HepG2 (cell line): ENCODE measurements around the gene HID1. TPM values are rescaled to one million over a fixed set of nuclear protein-coding genes. Genes with fewer than 3 reads are reported as not detected.

ENCODE experiments used
- AGO1 ChIP-seq: fragments of 200-400 bp; formaldehyde crosslinking; IDR thresholded peaks from 2 replicates; pipeline ENCODE4 v1.6.1; 2017; ENCODE audit warnings: mild to moderate bottlenecking, low read depth, low read length, moderate library complexity; ENCODE audit not compliant: poor library complexity, severe bottlenecking
- ELF3 ChIP-seq: IDR thresholded peaks from 2 replicates; pipeline ENCODE4 v1.6.1; 2016; ENCODE audit warnings: missing genetic modification reagents, missing compliant biosample characterization
- GPBP1L1 ChIP-seq: sonication (generic); formaldehyde crosslinking; IDR thresholded peaks from 2 replicates; pipeline ENCODE4 v1.5.0; 2020; ENCODE audit warnings: mild to moderate bottlenecking, missing genetic modification reagents
- NAIF1 ChIP-seq: sonication (generic); formaldehyde crosslinking; IDR thresholded peaks from 2 replicates; pipeline ENCODE4 v1.5.0; 2020; ENCODE audit warnings: mild to moderate bottlenecking, missing genetic modification reagents, borderline replicate concordance
- PTBP1 ChIP-seq: fragments of 200-400 bp; formaldehyde crosslinking; IDR thresholded peaks from 2 replicates; pipeline ENCODE4 v1.6.1; 2018; ENCODE audit warnings: low read length, low read depth; ENCODE audit not compliant: poor library complexity, severe bottlenecking
- USF2 ChIP-seq, 2 experiments: sonication (generic) in 1 of 2; formaldehyde crosslinking in 1 of 2; IDR thresholded peaks; 2 replicates each; pipeline versions ENCODE4 v1.5.1 to v1.6.1; 2011 to 2020; ENCODE audit warnings: borderline replicate concordance in 1 of 2, low read depth in 1 of 2, low read length in 1 of 2, mild to moderate bottlenecking in 1 of 2, missing genetic modification reagents in 1 of 2, moderate library complexity in 1 of 2
- ZBTB40 ChIP-seq, 2 experiments: fragments of 450-650 bp in 1 of 2; sonication (generic) in 1 of 2; formaldehyde crosslinking in 1 of 2; IDR thresholded peaks; 2 replicates each; pipeline versions ENCODE4 v1.6.1 to v1.8.0; 2016 to 2022; ENCODE audit warnings: antibody characterized with exemption in 1 of 2, mild to moderate bottlenecking in 1 of 2, missing genetic modification reagents in 1 of 2
- ZNF335 ChIP-seq: sonication (generic); formaldehyde crosslinking; IDR thresholded peaks from 2 replicates; pipeline ENCODE4 v1.4.0; 2020; ENCODE audit warnings: missing genetic modification reagents
- ZNF34 ChIP-seq: sonication (generic); formaldehyde crosslinking; IDR thresholded peaks from 2 replicates; pipeline ENCODE4 v1.4.0; 2020; ENCODE audit warnings: mild to moderate bottlenecking, missing genetic modification reagents, borderline replicate concordance
- ZNF362 ChIP-seq: sonication (generic); formaldehyde crosslinking; IDR thresholded peaks from 2 replicates; pipeline ENCODE4 v1.4.0; 2020; ENCODE audit warnings: missing genetic modification reagents, mild to moderate bottlenecking, borderline replicate concordance
- ZNF691 ChIP-seq: sonication (generic); formaldehyde crosslinking; IDR thresholded peaks from 2 replicates; pipeline ENCODE4 v1.4.0; 2020; ENCODE audit warnings: missing genetic modification reagents, low read depth, mild to moderate bottlenecking, borderline replicate concordance
- polyA plus RNA-seq, 8 experiments: library from polyadenylated mRNA; depleted of rRNA in 3 of 8; stranded (reverse) in 7 of 8; unstranded in 1 of 8; fragments of >200 nt; fragmentation: Illumina TruSeq in 4 of 8; extraction: Trizol in 4 of 8; gene quantifications; 2 replicates each; pipeline versions ENCODE4 v1.2.1 to v1.2.3, GENCODE V29; 2011 to 2016; ENCODE audit warnings: low read depth in 4 of 8, missing spikeins in 1 of 8, mixed read lengths in 1 of 8; ENCODE audit not compliant: insufficient read depth in 1 of 8
- total RNA-seq, 5 experiments: library from RNA; depleted of rRNA; stranded (reverse); fragments of >200 nt; fragmentation: Illumina TruSeq; extraction: Trizol; gene quantifications; 2 replicates each; pipeline ENCODE4 v1.2.3, GENCODE V29; 2016; ENCODE audit warnings: low read depth in 1 of 5

Gene HID1
- total and polyA plus RNA-seq, 2 of the 13 experiments (the other 11 are each of a cell fraction or from before 2014, with no cell fraction given) = 2.1 to 10.6 TPM

GRCh38 chr17:74972107-74972972, at the start of gene HID1 (continued):
- TF ChIP-seq ZBTB40 (IDR thresholded peaks at IDR 0.05) (no peak), ZBTB40 (CRISPR knock-in tag; IDR thresholded peaks at IDR 0.05) (no peak), GPBP1L1 (CRISPR knock-in tag) (no peak), PTBP1 (no peak), ZNF34 (CRISPR knock-in tag) (no peak), ZNF362 (no peak), ZNF335 (CRISPR knock-in tag) (no peak; the same call in 1 of the 2 replicates), ZNF691 (CRISPR knock-in tag) (0 out of 2 replicates have a peak, but pooled peaks have one; percentile 18), NAIF1 (no peak), AGO1 (no peak), USF2 (IDR thresholded peaks at IDR 0.05; ENCODE audit: low read depth, low read length) (no peak), USF2 (CRISPR knock-in tag; IDR thresholded peaks at IDR 0.05; ENCODE audit: borderline replicate concordance) (no peak), ELF3 (CRISPR knock-in tag) (0 out of 2 replicates have a peak, but pooled peaks have one; percentile 34)
